Measurements from ENCODE around the gene GPC3. TPM values are rescaled to one million over a fixed set of nuclear protein-coding genes. Genes with fewer than 3 reads are reported as not detected.
"Not testable (repeated sequence)": the region's sequence is repeated elsewhere in the genome, so short reads cannot be mapped to it uniquely, and the experiment has no call there.

Gene GPC3
- total RNA-seq, 2 experiments from 2014 or later, result 0.31 to 0.71 TPM

DNA sequence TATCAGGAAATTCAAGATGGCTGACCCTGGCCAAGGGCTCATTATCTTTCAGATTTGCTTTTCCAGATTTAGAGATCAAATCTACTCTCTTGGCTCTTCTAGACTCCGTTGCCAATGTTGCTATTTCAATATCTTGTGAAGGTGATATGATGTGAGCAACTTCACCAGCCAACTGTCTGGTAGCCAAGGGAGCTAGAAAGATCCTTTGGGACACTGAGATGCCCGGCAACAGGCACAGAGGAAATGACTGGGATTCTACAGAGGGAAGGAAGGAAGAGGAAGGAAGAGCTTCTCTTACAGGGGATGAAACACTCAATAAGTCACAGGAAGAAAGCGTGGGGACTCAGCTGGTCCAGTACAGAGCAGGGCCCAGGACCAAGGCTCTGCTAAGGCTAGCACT is 448.3 kb downstream of the GPC3 start:
- Mint-ChIP-seq H3K4me1 (ENCODE audit: low read depth) (no peaks in the 10 kb centered on the region), H3K4me3 (no peak overlapping the region), H3K27me3 (ENCODE audit: low read depth) (no peaks in the 10 kb centered on the region), H3K9me3 (ENCODE audit: insufficient read depth) (no peaks in the 10 kb centered on the region), H3K36me3 (ENCODE audit: low read depth) (no peaks in the 10 kb centered on the region), H3K27ac (no peak overlapping the region)
- DNase-seq, result no peak
- ChIA-PET POLR2A (no interaction called here), CTCF (no interaction called here)
- ATAC-seq, result no peak

DNA sequence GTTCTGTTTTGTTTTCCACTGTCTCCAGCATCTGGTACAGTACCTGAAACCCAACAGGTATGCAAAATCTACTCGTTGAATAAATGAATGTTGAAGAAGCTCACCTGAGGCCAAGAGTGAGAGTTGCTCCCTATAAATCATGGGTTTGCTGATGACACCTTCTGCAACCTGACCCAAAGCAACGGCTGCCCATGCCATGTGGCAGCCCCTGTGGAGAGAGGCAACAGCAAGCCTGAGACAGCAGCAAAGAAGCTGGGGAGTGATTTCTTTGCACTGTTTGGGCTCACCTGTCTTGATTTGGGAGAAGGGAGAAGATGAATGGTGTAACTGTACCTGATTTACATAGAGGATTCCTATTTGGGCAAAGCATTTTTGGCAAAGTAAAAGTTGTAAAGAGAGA is 450.3 kb downstream of the GPC3 start:
- Mint-ChIP-seq H3K9me3 (ENCODE audit: insufficient read depth) (no peaks in the 10 kb centered on the region), H3K4me3 (no peak overlapping the region), H3K27ac (no peak overlapping the region), H3K27me3 (ENCODE audit: low read depth) (no peaks in the 10 kb centered on the region), H3K36me3 (ENCODE audit: low read depth) (no peaks in the 10 kb centered on the region), H3K4me1 (ENCODE audit: low read depth) (no peaks in the 10 kb centered on the region)
- DNase-seq (no peak), ATAC-seq (no peak)
- ChIA-PET POLR2A (no interaction called here), CTCF (no interaction called here)

DNA sequence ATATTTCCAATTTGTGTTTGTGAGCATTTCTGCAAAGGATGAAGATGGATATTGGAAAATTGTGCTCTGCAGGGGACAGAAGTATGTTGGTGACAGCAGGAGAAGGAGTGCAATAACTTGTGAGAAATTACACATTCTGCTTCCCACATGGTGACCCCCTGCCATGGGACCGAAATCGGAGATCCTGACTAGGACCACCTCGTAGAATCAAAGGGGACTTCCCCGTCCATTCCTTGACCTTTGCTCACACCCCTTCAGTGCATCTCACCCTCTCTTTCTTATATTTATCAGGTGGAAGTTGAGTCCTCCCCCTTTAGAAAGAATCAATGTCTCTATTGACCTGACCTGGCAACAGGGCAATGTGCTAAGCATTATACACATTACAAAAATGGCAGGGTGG is 451.2 kb downstream of the GPC3 start:
- ATAC-seq (no peak), DNase-seq (no peak)
- no peak overlapping the region for H3K27ac Mint-ChIP-seq
- ChIA-PET POLR2A (no interaction called here), CTCF (no interaction called here)
- H3K4me1 Mint-ChIP-seq (ENCODE audit: low read depth), result no peaks in the 10 kb centered on the region
- no peaks in the 10 kb centered on the region for H3K9me3 Mint-ChIP-seq (ENCODE audit: insufficient read depth)
- no peaks in the 10 kb centered on the region for H3K27me3 Mint-ChIP-seq (ENCODE audit: low read depth)
- H3K36me3 Mint-ChIP-seq (ENCODE audit: low read depth), result no peaks in the 10 kb centered on the region
- no peak overlapping the region for H3K4me3 Mint-ChIP-seq

DNA sequence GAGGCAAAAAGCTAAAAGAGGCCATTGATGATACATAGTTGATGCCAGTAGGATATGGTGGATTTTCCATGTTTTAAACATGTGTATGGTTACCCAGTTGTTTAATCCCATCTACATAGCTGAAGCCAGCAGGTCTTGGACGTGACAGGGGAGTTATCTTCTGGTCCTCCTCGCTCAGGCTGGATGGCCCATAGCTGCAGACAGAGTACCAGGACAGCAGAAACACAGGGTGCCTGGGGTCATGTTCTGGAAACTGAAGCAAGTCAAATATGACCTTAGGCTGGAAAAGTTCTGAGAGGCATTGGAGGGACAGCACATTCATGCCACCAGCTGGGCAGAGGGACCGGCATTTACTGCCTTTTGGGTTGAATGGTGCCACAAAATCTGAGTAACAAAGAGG is 452.1 kb downstream of the GPC3 start:
- H3K27ac Mint-ChIP-seq, result no peak overlapping the region
- no peak for ATAC-seq
- H3K9me3 Mint-ChIP-seq (ENCODE audit: insufficient read depth), result no peaks in the 10 kb centered on the region
- H3K4me1 Mint-ChIP-seq (ENCODE audit: low read depth), result no peaks in the 10 kb centered on the region
- ChIA-PET CTCF (no interaction called here), POLR2A (no interaction called here)
- DNase-seq, result no peak
- no peak overlapping the region for H3K4me3 Mint-ChIP-seq
- H3K36me3 Mint-ChIP-seq (ENCODE audit: low read depth), result no peaks in the 10 kb centered on the region
- no peaks in the 10 kb centered on the region for H3K27me3 Mint-ChIP-seq (ENCODE audit: low read depth)

DNA sequence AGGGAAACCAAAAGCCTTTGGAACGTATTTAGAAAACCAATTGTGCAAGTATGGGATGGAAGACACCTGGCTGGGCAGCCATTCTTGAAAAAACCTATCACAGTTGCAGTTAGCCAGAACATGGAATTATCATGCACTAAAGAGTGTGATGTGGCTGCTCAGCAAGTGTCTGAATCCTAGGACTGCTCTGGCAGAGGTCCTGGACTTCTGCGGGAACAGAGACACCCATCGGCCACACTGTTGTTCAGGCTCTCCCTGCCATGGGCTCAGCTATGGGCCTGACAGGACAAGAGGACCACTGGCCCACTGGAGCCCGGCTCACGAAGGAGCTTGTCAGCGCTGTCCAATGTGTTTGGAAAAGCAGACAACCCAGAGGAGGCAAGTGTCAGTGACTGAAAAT is 454.4 kb downstream of the GPC3 start:
- ChIA-PET POLR2A (no interaction called here), CTCF (no interaction called here)
- DNase-seq, result no peak
- H3K4me3 Mint-ChIP-seq, result no peak overlapping the region
- H3K27ac Mint-ChIP-seq, result no peak overlapping the region
- H3K4me1 Mint-ChIP-seq (ENCODE audit: low read depth), result no peaks in the 10 kb centered on the region
- H3K36me3 Mint-ChIP-seq (ENCODE audit: low read depth), result no peaks in the 10 kb centered on the region
- no peak for ATAC-seq
- no peaks in the 10 kb centered on the region for H3K27me3 Mint-ChIP-seq (ENCODE audit: low read depth)
- H3K9me3 Mint-ChIP-seq (ENCODE audit: insufficient read depth), result no peaks in the 10 kb centered on the region

DNA sequence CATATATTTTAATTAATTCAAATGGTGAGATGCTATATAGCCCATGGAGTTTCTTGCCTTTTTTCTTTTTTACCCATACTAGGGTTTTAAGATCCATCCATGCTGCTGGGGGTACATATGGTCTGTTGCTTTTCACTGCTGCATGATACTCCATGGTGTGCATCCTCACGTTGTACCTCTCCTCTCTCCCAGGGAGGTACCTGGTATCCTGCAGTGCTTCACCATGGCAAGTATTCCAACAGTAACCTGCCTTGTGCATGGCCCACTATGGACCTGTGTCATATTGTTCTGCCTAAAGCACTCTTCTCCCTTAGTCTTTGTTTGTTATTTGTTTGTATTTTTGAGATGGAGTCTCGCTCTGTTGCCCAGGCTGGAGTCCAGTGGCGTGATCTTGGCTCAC is 455.8 kb downstream of the GPC3 start:
- Mint-ChIP-seq H3K4me1 (ENCODE audit: low read depth) (no peaks in the 10 kb centered on the region), H3K9me3 (ENCODE audit: insufficient read depth) (no peaks in the 10 kb centered on the region), H3K36me3 (ENCODE audit: low read depth) (no peaks in the 10 kb centered on the region), H3K27me3 (ENCODE audit: low read depth) (no peaks in the 10 kb centered on the region), H3K4me3 (no peak overlapping the region), H3K27ac (no peak overlapping the region)
- DNase-seq (no peak), ATAC-seq (no peak)
- ChIA-PET CTCF (no interaction called here), POLR2A (no interaction called here)

DNA sequence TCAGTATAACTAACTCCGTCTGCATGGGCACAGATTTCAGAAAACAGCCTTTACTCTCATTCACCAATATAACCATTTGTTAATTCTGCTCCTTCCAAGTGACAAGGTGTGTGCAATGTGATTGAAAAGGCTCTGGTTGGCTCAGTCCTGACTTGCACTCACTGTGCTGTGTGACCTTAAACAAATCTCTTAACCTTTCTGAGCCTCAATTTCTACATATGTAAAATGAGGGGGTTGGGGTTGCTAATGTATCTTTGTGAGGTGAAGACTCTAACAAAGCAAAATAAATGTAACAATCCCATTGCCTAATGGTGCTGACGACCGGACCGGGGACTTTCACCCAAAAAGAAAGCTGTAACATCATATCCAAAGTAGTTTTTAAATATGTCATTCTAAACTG is 457.6 kb downstream of the GPC3 start:
- ChIA-PET CTCF (no interaction called here), POLR2A (no interaction called here)
- H3K36me3 Mint-ChIP-seq (ENCODE audit: low read depth), result no peaks in the 10 kb centered on the region
- no peaks in the 10 kb centered on the region for H3K27me3 Mint-ChIP-seq (ENCODE audit: low read depth)
- no peak overlapping the region for H3K4me3 Mint-ChIP-seq
- H3K9me3 Mint-ChIP-seq (ENCODE audit: insufficient read depth), result no peaks in the 10 kb centered on the region
- no peaks in the 10 kb centered on the region for H3K4me1 Mint-ChIP-seq (ENCODE audit: low read depth)
- ATAC-seq, result no peak
- no peak for DNase-seq
- no peak overlapping the region for H3K27ac Mint-ChIP-seq

DNA sequence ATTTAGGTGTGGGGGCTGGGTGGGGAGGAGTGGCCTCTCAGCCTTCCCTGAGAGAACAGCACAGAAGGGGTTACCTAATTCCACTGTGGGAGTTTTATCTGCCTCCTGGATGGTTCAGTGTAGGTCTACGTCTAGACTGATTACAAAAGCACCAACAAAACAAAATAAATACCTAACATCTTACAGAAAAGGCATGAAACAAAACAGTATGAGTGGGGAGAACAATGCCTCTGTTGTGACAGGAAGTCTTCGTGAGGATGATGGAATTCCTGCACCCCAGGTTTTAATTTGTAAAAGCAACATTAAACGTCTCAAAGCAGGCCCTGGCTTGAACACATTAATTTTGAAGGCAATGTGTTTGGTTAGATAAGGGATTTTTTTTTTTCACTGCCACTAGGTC is 458.0 kb downstream of the GPC3 start:
- no peaks in the 10 kb centered on the region for H3K9me3 Mint-ChIP-seq (ENCODE audit: insufficient read depth)
- DNase-seq (no peak), ATAC-seq (no peak)
- no peak overlapping the region for H3K4me3 Mint-ChIP-seq
- CTCF ChIA-PET, result no interaction called here
- H3K27ac Mint-ChIP-seq, result no peak overlapping the region
- POLR2A ChIA-PET, result no interaction called here
- H3K36me3 Mint-ChIP-seq (ENCODE audit: low read depth), result no peaks in the 10 kb centered on the region
- no peaks in the 10 kb centered on the region for H3K4me1 Mint-ChIP-seq (ENCODE audit: low read depth)
- no peaks in the 10 kb centered on the region for H3K27me3 Mint-ChIP-seq (ENCODE audit: low read depth)

DNA sequence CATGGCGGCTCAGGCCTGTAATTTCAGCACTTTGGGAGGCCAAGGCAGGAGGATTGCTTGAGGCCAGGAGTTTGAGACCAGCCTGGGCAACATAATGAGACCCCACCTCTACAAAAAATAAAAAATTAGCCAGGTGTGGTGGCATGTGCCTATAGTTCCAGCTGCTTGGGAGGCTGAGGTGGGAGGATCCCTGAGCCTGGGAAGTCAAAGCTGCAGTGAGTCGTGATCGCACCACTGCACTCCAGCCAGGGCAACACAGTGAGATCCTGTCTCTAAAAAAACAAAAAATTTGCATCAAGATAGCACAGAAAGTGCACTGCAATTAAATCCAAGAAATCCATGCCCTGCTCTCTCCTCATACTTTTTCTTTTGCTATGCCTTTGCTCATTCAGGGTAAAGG is 458.6 kb downstream of the GPC3 start:
- ATAC-seq; H3K9me3 Mint-ChIP-seq (ENCODE audit: insufficient read depth); DNase-seq; CTCF ChIA-PET; H3K4me3 Mint-ChIP-seq; H3K27me3 Mint-ChIP-seq (ENCODE audit: low read depth); H3K27ac Mint-ChIP-seq; H3K36me3 Mint-ChIP-seq (ENCODE audit: low read depth); H3K4me1 Mint-ChIP-seq (ENCODE audit: low read depth); POLR2A ChIA-PET: not testable (repeated sequence)

DNA sequence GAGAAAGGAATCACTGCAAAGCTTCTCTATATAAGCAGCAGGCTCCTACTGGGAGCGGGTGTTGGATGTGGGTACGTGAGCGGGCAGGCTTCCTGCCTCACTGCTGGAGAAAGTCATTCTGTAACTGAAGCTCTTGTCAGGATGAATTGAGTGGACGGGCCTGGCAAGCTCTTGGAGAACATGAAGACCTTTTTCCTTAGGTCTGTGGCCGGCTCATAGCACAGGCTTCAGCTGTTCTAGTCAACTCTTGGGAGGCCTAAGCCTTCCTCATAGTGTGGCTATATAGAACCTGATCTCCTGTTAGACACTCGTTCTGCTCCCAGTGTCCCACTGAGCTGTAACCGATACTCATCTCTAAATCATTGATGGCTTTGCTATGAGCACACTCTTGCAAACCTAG is 461.9 kb downstream of the GPC3 start:
- DNase-seq (no peak), ATAC-seq (no peak)
- H3K27ac Mint-ChIP-seq, result no peak overlapping the region
- ChIA-PET CTCF (no interaction called here), POLR2A (no interaction called here)
- no peaks in the 10 kb centered on the region for H3K36me3 Mint-ChIP-seq (ENCODE audit: low read depth)
- H3K4me3 Mint-ChIP-seq, result no peak overlapping the region
- H3K27me3 Mint-ChIP-seq (ENCODE audit: low read depth), result no peaks in the 10 kb centered on the region
- H3K9me3 Mint-ChIP-seq (ENCODE audit: insufficient read depth), result no peaks in the 10 kb centered on the region
- no peaks in the 10 kb centered on the region for H3K4me1 Mint-ChIP-seq (ENCODE audit: low read depth)

DNA sequence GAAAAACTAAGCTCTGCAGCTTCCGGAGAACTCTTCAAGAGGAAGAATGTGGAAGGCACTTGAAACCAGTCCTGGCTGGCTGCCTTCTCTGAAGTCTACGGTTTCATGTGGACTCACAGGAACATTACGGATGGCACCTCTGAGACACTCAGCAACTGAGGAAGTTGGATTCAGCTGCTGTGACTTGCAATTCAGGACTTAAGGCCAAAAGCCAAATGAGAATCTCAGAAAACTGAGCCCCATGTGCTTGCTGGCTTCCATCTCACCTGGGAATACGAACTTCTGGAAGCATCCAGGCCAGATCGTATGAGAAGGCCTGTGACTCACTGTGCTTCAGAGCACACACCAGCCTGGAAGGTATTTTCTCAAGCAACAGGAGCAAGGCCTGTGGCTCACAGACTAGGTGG is 462.3 kb downstream of the GPC3 start:
- Mint-ChIP-seq H3K27ac (no peak overlapping the region), H3K9me3 (ENCODE audit: insufficient read depth) (no peaks in the 10 kb centered on the region), H3K4me1 (ENCODE audit: low read depth) (no peaks in the 10 kb centered on the region), H3K4me3 (no peak overlapping the region), H3K36me3 (ENCODE audit: low read depth) (no peaks in the 10 kb centered on the region), H3K27me3 (ENCODE audit: low read depth) (no peaks in the 10 kb centered on the region)
- DNase-seq (no peak), ATAC-seq (no peak)
- POLR2A ChIA-PET, result no interaction called here
- CTCF ChIA-PET, result no interaction called here

DNA sequence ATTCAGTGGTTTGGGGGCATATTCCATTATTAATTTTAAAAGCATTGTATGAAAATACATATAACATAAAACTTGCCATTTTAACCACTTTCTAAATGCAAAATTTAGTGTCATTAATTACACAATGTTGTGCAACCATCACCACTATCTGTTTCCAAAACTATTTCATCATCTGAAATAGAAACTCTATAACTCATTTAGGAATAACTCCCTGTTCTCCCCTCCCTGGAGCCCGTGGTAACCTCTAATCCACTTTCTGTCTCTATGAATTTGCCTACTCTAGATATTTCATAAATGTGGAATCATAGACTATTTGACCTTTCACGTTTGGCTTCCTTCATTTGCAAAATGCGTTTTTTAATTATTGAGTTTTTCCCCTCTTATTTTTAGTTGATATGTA is 468.7 kb downstream of the GPC3 start:
- Mint-ChIP-seq H3K36me3 (ENCODE audit: low read depth) (no peaks in the 10 kb centered on the region), H3K4me1 (ENCODE audit: low read depth) (no peaks in the 10 kb centered on the region), H3K27me3 (ENCODE audit: low read depth) (no peaks in the 10 kb centered on the region), H3K9me3 (ENCODE audit: insufficient read depth) (no peaks in the 10 kb centered on the region), H3K27ac (no peak overlapping the region), H3K4me3 (no peak overlapping the region)
- no peak for ATAC-seq
- DNase-seq, result no peak
- ChIA-PET POLR2A (no interaction called here), CTCF (no interaction called here)

DNA sequence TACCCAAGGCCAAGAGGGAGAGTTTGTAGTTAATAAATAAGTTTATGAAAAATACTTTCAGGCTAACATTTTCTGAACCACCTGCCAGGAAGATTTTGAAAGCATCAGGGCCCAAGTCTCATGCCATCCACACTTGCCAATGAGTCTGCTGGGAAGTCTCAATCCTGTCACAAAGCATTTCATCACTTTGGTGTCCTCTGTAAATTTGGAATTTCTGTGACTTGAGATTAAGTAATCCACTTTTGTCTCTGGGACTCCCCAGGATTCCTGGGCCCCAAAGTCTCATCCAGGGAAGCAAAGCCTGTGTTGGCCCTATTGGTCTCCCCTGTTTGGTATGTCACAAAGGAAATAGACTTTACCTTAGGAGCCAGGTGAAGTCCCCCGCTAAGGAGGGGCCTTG is 470.9 kb downstream of the GPC3 start:
- DNase-seq (no peak), ATAC-seq (no peak)
- Mint-ChIP-seq H3K27me3 (ENCODE audit: low read depth) (no peaks in the 10 kb centered on the region), H3K36me3 (ENCODE audit: low read depth) (no peaks in the 10 kb centered on the region), H3K4me3 (no peak overlapping the region), H3K4me1 (ENCODE audit: low read depth) (no peaks in the 10 kb centered on the region), H3K27ac (no peak overlapping the region), H3K9me3 (ENCODE audit: insufficient read depth) (no peaks in the 10 kb centered on the region)
- ChIA-PET POLR2A (no interaction called here), CTCF (no interaction called here)

DNA sequence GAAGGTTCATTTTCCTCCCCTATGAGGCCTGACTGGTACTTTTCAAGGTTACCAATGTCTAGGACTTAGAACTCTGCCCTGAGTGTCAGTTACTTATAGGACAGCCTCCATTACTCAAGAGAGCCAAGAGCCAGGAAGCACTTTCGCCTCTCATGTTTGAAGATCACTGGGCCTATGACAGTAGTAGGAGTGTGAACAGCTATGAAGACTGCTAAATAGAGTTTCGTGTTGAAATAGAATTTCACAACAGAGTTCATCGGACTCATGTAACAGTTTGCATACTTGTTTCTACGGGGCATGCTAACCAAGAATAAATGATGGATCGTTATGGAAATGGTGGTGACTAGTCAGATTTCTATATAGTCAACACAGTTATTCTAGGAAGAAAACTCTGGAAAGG is 472.3 kb downstream of the GPC3 start:
- CTCF ChIA-PET, result no interaction called here
- H3K27me3 Mint-ChIP-seq (ENCODE audit: low read depth), result no peaks in the 10 kb centered on the region

More for the DNA sequence above, 472.3 kb downstream of the GPC3 start:
- no peaks in the 10 kb centered on the region for H3K4me1 Mint-ChIP-seq (ENCODE audit: low read depth)
- H3K9me3 Mint-ChIP-seq (ENCODE audit: insufficient read depth), result no peaks in the 10 kb centered on the region
- POLR2A ChIA-PET, result no interaction called here
- H3K4me3 Mint-ChIP-seq, result no peak overlapping the region
- no peak for ATAC-seq
- H3K27ac Mint-ChIP-seq, result no peak overlapping the region
- no peaks in the 10 kb centered on the region for H3K36me3 Mint-ChIP-seq (ENCODE audit: low read depth)
- DNase-seq, result no peak

Data from activated CD8-positive, alpha-beta T cell treated with anti-CD3 and anti-CD28 coated beads, Interleukin-2, amount 10 ng/mL, durations not matched to agents 7 days and 5 days (primary cell).